HG02763 (cell line): Measurements from ENCODE around the gene DSCAM.
"Not testable (repeated sequence)": the region's sequence is repeated elsewhere in the genome, so short reads cannot be mapped to it uniquely, and the experiment has no call there.

Source experiments
- ATAC-seq: cut with Tn5 transposase; IDR thresholded peaks from one replicate; pipeline ENCODE4 v1.9.1; 2021; ENCODE audit warnings: mild to moderate bottlenecking, moderate library complexity; ENCODE audit not compliant: unreplicated experiment

The DSCAM gene

GRCh38 chr21:40194185-40194980, 652.6 kb downstream of the DSCAM start:
- no peak for ATAC-seq

GRCh38 chr21:40191616-40192015, 655.3 kb downstream of the DSCAM start:
- no peak for ATAC-seq

DNA sequence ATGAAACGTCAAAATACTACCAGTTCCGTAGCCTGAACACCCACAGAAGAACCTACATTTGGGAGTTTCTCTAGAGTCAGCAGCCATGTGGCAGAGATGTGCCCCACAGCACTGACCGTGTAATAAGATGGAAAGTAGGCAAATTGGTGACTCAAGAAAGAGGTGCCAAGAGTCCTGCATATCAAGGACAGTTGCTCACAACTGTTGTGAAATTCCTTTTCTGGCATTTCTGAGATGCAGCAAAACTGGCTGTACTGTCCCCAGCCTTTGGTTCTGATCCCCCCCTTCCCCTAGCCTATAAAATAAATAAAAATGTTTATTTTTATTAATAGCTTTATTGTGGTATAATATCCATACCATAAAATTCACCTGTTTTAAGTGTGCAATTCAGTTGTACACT, 655.8 kb downstream of the DSCAM start:
- ATAC-seq = no peak

DNA sequence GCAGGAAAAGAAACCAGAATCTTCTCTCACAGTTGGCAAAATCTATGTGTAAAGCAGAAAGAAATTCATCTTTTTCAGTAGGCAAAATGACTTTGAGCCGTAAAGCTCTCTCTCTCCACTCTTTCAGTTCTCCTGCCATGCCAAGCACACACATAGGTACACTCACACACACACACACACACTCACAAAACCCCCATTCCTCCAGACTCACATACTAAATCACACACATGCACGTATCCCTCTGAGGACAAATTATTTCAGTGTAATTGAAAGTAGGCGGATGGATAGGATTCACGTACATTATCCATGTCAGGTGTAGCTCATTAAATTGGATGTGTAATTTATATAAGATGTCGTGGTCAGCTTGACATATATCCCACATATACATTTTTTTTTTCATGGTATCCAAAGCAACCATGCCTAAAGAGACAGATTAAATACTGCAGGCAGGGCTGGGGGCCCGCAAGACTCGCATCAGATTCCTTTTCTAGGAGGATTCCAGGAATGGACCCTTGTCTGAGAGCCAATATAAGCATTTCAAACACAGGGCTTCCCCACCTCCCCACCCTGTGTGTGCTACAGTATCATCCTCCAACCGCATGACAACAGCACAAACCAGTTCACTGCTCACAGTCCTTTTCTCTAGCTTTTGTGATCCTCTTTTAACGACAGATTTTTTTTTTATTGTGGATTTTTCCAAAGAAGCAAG, 658.9 kb downstream of the DSCAM start:
- ATAC-seq = no peak

GRCh38 chr21:40187244-40187643, 659.7 kb downstream of the DSCAM start:
- ATAC-seq = no peak

DNA sequence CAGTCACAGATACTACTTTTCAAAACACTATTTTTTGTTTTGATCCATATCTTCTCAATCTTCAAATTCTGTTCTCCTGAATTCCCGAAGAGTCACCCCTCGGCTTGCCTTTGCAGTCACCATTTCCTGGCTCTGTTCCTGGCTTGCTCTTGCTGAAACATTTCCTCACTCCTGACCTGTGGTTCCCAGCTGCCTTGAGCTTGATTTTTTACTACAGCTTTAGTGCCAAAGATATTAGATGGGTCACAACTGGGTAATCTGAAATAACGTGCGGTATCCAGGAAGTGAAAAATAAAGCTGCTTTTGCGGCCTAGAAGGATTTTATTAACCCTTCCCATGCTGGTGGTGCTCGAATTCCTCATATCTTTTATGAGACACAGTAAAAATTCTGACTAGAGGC, 660.9 kb downstream of the DSCAM start:
- ATAC-seq = no peak

GRCh38 chr21:40185208-40185607, 661.8 kb downstream of the DSCAM start:
- no peak for ATAC-seq

DNA sequence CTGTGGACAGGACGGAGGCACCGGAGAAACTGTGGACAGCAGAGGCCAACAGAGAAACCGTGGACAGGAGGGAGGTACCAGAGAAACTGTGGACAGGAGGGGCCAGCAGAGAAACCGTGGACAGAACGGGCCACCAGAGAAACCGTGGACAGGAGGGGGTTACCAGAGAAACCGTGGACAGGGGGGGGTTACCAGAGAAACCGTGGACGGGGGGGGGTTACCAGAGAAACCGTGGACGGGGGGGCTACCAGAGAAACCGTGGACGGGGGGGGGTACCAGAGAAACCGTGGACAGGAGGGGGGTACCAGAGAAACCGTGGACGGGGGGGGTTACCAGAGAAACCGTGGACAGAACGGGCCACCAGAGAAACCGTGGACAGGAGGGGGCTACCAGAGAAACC, 664.5 kb downstream of the DSCAM start:
- not testable (repeated sequence) for ATAC-seq

DNA sequence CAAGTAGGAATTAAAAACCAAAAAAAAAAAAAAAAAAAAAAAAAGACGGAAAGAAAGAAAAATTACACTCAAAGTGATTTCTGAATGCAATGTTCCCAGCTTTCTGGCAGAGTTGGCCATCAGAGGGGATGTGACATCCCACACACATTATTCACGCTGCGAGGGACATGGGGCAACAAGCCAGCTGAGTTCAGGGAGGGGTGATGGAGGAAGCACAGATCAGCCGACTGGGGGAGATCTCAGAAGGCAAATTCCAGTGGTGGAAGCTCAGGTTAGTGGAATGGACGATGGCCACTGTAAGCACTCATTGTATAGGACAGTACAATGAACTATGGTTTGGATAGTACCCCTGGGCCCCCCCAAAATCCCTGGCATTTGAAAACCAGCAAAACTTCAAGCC, 667.8 kb downstream of the DSCAM start:
- no peak for ATAC-seq

DNA sequence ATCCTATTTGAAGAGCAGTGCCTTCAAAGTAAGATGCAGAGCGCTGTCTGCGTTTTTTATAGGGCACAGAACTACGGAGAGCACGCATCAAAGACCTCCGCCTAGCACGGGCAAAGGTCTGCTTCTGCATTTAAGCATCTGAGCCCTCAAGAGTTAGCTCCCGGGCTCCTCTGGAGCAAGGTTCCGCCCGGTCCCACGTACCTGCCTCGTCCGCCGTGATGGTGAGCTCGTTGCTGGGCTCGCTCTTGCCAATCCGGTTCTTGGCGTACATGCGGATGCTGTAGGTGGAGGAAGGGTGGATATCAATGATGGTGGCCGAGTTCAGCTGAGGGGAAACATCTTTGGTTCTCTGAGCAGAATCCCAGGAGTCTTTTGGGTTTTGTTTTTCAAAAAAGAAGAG, 668.2 kb downstream of the DSCAM start:
- ATAC-seq = no peak

DNA sequence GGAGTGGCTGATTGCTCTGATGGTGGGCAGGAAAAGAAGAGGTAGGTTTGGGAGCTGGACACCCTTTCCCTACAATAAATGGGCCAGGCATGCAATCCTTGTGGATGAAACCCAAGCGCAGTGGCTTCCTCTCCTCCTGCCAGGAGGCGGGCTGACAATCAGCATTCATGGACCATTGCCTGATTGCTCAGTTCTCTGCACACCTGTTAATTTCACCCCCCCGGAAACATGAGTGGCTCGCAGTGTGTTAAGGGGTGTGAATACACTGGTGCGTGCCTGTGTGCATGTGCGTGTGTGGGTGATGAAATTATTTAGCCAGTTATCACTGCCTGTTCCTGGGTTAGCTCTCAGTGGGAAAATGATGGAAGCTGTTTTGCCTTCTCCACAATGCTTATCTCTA, 669.0 kb downstream of the DSCAM start:
- no peak for ATAC-seq

DNA sequence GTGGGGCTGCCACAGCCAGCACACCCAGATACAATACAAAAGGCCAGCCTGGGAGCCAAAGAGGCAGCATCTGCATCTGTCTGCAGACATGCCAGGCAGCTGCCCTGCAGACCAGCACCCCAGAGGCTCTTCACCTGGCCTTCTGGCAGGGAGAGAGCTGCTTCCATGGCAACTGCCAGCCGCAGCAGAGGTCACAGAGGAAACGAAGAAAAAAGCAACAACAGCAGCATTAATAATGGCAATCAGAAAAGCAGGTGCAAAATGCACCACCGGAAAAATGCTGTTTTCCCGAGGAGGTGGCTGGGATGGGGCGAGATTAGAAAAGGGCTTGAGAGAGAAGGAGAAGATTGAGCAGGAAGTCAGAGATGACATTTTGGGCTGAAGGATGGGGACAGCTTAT, 670.2 kb downstream of the DSCAM start:
- ATAC-seq = no peak

DNA sequence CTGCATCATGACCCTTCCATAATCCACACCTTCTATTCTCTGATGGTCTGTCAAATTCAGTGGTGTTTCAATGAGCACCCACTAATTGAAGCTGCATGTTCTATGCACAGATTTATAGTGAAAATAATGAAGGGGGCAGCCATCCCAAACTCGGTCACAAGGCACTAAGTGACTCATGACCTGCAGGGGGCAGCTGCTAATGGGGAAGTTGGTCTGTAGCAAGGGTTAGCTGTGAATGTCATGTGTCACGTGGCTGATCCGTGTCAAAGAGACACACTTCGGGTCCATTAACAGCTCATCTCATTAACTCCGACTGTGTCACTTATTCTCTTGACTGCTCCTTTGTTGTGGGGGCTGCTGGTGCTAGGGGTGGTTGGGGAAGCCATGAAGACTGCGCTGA, 673.1 kb downstream of the DSCAM start:
- ATAC-seq = no peak

GRCh38 chr21:40169971-40170370, 677.0 kb downstream of the DSCAM start:
- ATAC-seq = no peak

- ATAC-seq = no peak
Measured at GRCh38 chr21:40166291-40166843, 680.6 kb downstream of the DSCAM start.

DNA sequence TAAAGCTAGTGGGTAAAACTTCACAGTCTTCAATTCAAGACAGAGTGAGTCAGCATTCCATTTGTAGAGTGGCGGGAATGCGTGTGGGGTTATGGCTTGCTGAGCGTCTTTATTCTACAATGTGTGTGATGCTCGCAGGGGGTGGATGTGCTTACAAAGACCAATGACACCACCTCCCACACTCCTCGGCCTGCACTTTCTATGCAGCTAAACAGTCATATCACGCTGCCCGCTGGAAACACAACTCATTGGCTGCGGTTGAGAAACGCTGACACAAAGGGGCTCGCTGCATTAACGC, 681.2 kb downstream of the DSCAM start:
- ATAC-seq = no peak

DNA sequence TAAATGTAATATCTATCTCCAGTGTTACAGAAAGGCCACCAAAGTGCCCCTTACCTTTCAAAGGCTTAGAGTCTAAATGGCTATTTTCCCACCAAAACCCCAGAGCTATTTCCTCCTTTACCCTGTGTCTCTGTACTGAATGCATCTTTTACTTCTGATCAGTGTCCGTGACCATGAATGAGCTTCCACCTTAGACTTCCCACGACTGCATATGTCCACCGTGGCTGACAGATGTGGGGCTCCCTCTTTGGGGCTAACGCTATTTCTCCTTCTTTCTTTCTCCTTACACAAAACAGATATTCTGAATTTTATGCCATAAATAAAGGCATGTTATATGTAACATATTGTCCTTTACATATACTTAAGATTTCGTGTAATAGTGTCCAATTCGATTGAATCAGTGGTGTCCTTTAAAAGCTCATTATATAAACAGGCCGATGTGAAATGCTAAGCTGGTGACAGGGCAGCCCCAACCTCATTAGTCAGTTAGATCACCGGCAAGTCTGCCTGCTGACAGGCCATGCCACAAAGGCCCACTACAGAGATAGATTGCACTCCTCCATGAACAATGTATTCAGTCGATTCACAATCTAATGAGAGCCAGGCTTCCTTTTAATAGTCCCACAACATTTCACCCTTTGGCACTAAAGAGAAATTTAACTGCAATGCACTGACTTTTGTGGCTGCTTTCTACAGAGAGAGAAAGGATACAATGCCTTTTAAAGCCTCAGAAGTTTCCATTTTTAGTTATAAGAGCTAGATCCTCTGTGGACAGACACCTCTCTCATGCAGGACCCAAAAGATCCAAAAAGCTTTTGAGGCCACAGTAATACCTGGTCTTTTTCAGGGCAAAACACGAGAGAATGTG, 681.8 kb downstream of the DSCAM start:
- no peak for ATAC-seq

DNA sequence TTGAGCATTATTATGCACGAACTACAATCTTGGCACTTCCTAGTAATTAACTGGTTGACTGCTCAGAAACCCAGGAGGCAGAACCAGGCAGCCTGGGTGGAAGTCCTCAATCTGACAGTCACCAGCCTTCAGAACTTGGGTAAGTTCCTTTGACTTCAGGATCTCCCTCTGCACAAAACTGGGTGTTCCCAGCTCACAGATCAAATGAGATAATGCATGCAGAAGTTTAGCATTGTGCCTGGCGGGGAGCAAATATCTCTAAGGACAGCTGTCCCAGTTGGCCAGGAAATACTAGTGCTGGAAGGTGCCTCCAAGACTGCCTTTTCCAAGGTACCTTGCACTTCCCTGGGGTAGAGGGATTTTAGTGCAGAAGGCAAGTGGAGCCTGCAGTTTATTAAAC, 684.9 kb downstream of the DSCAM start:
- ATAC-seq = no peak

DNA sequence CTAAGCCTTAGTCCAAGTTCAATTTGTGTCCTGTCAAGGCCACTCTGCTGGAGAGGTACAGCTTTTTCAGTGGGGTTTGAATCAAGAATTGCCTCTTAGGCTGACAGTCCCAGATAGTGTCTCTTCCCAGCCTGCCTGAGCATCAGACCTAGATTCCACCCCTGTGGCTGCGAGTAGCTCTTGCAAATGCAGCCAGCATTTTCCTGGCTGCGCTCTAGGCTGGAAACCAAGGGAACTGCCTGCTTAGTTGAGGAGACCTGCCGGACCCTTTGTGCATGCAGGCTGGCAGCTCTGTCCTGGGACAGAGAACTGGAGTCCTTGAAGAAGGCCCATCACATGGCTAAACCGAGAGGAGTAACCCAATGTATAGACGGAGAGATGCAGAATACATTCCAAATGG, 686.0 kb downstream of the DSCAM start:
- ATAC-seq = no peak

DNA sequence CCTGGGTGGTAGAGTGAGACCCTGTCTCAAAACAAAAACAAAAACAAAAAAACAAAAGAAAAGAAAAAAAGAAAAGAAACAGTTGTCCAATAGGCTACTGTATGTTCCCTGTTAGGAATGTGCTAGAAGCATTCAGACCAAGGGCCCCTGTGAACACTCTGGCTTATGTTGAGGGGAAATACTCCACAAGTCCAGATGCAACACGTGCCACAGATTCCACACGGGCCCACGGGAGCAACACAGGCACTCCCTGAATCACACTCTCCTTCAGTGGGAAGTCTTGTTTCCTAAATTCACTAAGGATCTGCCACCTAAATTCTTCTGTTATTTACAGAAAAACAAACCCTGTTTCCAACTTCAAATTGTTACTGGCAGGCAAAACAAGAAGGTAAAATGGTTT, 688.6 kb downstream of the DSCAM start:
- ATAC-seq = no peak

DNA sequence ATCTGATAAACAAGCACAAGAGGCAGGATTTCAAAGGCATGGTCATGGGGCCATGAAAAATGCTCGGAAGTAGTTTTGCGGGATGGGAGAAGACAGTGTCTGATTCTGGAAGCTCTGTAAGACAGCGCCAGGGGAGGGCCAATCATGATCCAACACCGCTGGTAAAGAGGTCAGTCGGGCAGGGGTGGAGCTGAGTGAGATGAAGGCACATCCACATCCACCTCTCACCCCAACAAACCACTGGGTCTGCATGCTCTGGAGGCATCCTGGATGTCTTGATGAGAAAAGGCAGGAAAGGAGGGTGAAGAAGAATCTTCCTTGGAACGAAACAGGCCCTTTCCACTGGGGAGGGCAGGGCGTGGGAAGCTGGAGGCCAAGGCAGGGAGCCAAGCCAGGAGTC, 691.4 kb downstream of the DSCAM start:
- ATAC-seq = no peak

GRCh38 chr21:40153351-40153750, 693.6 kb downstream of the DSCAM start:
- ATAC-seq = no peak
